Mucosa of rectum (tissue), 2 donors: Measurements from ENCODE around the gene NPL.

Experiments used
- H3K27ac ChIP-seq, 2 donors: one replicate each; pipeline ENCODE4 v1.7.0; 2013; ENCODE audit warnings: inconsistent platforms in 2 of 2, low read depth in 2 of 2, low read length in 2 of 2
- H3K27me3 ChIP-seq, 2 donors: one replicate each; pipeline ENCODE4 v1.7.0; 2013; ENCODE audit warnings: low read length in 2 of 2; ENCODE audit not compliant: control insufficient read depth in 2 of 2, insufficient read depth in 2 of 2
- H3K36me3 ChIP-seq, 2 donors: one replicate each; pipeline ENCODE4 v1.7.0; 2013; ENCODE audit warnings: low read length in 2 of 2; ENCODE audit not compliant: control insufficient read depth in 2 of 2, insufficient read depth in 2 of 2
- H3K4me1 ChIP-seq, 2 donors: one replicate each; pipeline ENCODE4 v1.7.0; 2013; ENCODE audit warnings: low read length in 2 of 2, mild to moderate bottlenecking in 1 of 2; ENCODE audit not compliant: control insufficient read depth in 2 of 2, insufficient read depth in 2 of 2
- H3K4me3 ChIP-seq, 2 donors: one replicate each; pipeline ENCODE4 v1.7.0; 2013; ENCODE audit warnings: low read length in 2 of 2
- H3K9ac ChIP-seq, 2 donors: one replicate each; pipeline ENCODE4 v1.7.0; 2013; ENCODE audit warnings: low read length in 2 of 2, low read depth in 1 of 2, mild to moderate bottlenecking in 1 of 2
- H3K9me3 ChIP-seq, 2 donors: one replicate each; pipeline ENCODE4 v1.7.0; 2013; ENCODE audit warnings: low read length in 2 of 2; ENCODE audit not compliant: control insufficient read depth in 2 of 2
- donor health status: healthy.
- donor health status: Normal muscosa, but diverticular disease.

NPL gene

DNA sequence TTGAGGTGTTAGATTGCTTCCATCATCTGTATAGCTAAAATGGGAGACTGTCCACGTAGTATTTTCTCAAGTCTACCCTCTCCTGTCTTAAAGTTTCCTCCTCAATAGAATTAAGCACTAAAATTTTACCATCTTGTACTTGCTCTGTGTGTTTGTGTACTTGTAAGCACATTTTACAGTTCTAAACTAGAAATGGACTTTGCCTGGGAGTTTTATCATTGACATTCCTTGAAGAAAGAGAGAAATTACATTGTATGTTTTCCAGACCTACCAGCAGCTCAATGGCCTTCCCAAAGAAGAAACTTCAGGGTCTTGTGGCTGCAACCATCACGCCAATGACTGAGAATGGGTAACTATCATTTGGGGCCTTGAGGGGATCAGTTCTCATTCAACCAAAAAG is 4.5 kb downstream of the NPL start:
- Histone ChIP-seq H3K4me1 (peaks cover 6 to 8% of the 10 kb centered on the region in 2 donors), H3K27me3 (no peaks in the 10 kb centered on the region), H3K36me3 (no peaks in the 10 kb centered on the region), H3K9me3 (no peaks in the 10 kb centered on the region), H3K9ac (no peak overlapping the region), H3K4me3 (no peak overlapping the region), H3K27ac (peak overlapping the region in 1 of 2 donors; percentile 45)

DNA sequence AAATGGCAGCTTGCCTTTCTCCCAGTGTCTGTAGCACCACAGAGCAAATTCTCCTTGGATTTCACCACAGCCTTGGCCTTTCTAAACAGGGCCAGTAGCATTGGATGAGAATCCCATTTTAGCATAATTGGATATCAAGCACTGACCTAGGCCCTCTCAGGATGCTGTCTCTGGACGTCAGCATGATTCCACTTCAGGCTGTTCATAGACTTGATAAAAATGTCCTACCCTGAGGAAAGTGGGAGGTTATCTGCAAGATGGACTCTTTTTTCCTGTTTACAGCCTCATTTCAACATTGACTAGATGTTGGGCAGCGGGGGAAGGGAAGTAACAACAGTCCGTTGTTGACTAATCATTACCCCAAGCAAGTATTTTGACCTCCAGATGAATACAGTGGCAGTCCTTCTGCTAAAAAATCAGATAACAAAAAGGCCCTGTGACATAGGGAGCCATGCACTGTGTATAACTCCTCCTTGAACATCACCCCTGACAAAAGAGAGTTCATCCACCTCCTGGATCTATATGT is 5.2 kb downstream of the NPL start:
- no peak overlapping the region for H3K4me3 ChIP-seq
- H3K4me1 ChIP-seq, result peaks cover 4 to 7% of the 10 kb centered on the region in 2 donors
- no peaks in the 10 kb centered on the region for H3K36me3 ChIP-seq
- peak overlapping the region; percentile 16 to 45 for H3K27ac ChIP-seq
- no peak overlapping the region for H3K9ac ChIP-seq
- no peaks in the 10 kb centered on the region for H3K27me3 ChIP-seq
- no peaks in the 10 kb centered on the region for H3K9me3 ChIP-seq

DNA sequence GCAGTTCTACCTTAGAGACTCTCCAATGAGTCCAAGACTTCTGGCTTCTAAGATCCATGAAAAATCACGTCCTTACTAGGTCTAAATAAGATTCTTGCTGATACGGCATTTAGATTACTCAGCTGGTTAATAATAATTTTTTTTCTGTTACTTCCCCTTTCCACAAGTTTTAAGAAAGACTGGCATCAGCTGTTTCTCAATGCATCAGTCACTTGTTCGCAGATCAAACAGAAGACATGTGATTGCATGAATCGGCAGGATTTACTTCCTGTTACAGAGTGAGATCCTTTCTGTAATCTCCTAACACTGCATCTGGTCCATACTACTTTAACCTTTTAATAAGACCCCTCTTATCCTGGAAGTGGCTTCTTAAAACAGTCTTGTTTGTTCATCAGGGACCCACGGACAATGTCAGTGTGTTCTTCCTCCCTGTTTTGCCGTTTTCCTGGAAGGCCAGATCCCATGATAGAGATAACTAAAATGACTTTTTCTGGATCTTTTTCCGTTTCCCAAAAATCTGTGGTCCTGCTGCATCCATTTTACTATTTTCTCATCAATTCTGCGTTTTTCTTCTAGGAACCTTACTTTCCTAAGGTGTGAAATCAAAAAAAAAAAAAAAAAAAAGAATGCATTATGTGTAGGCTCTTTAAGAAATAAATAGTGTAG is 6.1 kb downstream of the NPL start:
- Histone ChIP-seq H3K36me3 (no peaks in the 10 kb centered on the region), H3K4me3 (no peak overlapping the region), H3K9ac (no peak overlapping the region), H3K4me1 (peaks cover 0 to 2% of the 10 kb centered on the region in 2 donors), H3K27ac (no peak overlapping the region), H3K27me3 (no peaks in the 10 kb centered on the region), H3K9me3 (no peaks in the 10 kb centered on the region)

DNA sequence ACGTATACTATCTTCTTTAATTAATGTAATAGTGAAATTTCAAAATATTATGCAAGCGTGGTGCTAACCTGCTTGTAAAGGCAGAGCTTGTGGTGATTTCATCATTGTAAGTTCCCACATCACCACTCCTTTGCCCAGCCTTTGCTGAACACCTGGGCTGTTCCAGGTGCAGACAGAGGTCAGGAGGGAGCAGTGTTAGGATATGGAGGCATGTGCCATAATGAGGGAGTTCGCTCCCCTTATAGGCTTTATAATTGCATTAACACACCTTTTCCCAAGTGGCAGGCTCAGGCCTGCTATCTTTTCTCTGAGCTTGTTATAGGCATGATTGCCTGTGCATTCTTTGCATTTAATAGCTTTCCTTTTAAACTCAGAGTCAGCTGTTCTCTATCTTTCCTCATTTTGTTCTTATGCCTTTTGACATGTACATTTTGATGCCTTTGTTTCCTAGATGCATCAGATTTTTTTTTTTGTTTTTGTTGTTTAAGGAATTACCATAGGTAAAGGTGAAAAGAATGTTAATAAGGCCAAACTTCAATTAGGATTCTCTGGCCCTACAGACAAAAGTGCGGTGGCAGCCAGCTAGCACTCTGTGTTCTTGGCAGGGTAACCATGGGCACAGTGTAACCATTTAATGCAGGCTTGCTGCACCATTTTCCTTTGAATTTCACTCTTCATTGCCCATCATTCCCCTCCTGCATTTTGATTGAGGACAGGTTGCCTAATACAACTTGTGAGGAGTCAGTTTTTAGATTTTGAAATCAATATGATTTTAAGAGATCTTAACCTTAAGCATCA is 12.6 kb downstream of the NPL start:
- Histone ChIP-seq H3K36me3 (peaks cover 2 to 4% of the 10 kb centered on the region in 2 donors), H3K27ac (no peak overlapping the region), H3K9ac (no peak overlapping the region), H3K4me1 (no peaks in the 10 kb centered on the region), H3K4me3 (no peak overlapping the region), H3K9me3 (no peaks in the 10 kb centered on the region), H3K27me3 (no peaks in the 10 kb centered on the region)

DNA sequence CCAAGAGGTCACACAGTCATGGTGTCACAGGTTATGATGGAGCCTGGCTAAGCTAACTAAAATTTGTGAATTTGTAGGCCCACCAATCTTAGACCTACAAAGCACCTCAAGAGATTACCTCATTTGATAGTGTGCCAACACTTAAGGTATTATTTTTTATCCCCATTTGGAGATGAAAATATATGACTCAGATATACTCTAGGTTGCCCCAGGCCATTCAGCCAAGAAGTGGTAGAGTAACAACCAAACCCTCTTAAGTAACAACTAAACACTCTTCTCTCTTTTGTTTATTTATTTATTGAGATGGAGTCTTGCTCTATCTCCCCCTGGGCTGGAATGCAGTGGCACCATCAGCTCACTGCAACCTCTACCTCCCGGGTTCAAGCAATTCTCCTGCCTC is 14.3 kb downstream of the NPL start:
- no peak overlapping the region for H3K27ac ChIP-seq
- H3K27me3 ChIP-seq, result no peaks in the 10 kb centered on the region
- no peaks in the 10 kb centered on the region for H3K9me3 ChIP-seq
- H3K4me1 ChIP-seq, result no peaks in the 10 kb centered on the region
- peaks cover 2 to 4% of the 10 kb centered on the region in 2 donors for H3K36me3 ChIP-seq
- no peak overlapping the region for H3K4me3 ChIP-seq
- no peak overlapping the region for H3K9ac ChIP-seq

DNA sequence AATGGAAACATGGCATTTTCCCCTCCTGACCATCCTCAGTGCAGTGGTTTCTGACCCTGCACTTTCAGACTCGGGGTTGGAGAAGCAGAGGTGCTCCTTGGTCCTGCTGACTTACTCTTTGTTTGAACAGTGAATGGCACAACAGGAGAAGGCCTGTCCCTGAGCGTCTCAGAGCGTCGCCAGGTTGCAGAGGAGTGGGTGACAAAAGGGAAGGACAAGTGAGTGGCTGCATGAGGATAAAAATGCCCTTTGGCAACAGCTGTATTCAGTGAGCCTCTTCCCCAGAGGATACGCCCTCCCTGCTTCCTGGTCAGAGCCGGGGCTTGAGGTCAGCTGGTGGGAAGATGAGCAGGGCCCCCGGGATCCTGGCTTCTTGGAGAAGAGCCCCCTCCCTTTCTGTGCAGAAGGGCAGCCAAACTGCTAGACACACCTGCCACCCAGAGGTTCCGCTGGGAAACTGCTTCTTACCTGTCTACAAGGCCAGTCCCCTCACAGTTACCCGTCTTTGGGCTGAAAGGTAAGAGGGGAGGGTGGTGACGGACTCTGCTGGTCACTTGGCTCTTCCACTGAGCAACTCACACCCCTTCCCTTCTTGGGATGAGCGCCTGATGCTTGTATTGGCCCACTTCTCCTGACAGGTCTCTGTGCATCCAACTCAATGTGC is 16.6 kb downstream of the NPL start:
- Histone ChIP-seq H3K27ac (no peak overlapping the region), H3K4me1 (no peaks in the 10 kb centered on the region), H3K9me3 (no peaks in the 10 kb centered on the region), H3K27me3 (no peaks in the 10 kb centered on the region), H3K9ac (no peak overlapping the region), H3K36me3 (peaks cover 2 to 4% of the 10 kb centered on the region in 2 donors), H3K4me3 (no peak overlapping the region)

DNA sequence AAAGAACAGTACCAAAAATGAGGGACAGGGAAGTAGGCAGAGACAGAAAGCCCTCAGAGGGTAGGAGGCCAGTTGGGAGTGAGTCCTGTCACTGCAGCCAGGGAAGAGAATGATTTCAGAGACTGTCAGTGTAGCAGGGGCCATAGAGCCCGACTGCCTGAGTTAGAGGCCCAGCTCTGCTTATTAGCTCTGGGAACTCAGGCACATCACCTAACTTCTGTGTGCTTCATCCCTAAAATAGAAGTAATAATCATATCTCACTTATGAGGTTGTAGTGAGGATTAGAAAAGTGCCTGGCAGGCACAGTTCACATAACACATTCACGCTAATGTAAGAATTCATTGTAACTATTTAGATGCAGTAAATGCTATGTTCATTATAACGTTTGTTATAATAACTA is 18.3 kb downstream of the NPL start:
- Histone ChIP-seq H3K9ac (no peak overlapping the region), H3K27me3 (no peaks in the 10 kb centered on the region), H3K36me3 (peaks cover 2 to 4% of the 10 kb centered on the region in 2 donors)

DNA sequence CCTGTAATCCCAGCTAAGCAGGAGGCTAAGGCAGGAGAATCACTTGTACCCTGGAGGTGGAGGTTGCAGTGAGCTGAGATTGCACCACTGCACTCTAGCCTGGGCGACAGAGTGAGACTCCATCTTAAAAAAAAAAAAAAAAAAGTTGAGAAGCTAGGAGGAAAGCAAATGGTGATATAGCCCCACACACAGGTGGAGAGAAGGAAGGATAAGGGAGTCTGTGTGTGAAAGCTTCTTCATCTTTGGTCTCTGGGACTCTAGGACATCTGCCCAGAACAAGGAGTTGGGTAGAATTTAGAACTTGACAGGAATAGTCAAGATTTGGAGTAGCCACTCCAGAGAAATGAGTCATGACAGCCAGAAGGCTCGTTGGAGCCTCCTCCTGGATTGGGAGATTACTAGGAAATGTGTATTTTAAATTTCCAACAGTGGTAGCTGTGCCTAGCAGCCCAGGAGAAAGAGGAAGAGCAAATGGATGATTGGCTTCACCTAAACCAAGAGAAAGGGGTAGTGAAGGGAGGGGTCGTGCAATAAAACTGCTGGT is 19.9 kb downstream of the NPL start:
- Histone ChIP-seq H3K9ac (no peak overlapping the region), H3K27me3 (no peaks in the 10 kb centered on the region), H3K4me1 (no peaks in the 10 kb centered on the region), H3K9me3 (no peaks in the 10 kb centered on the region), H3K36me3 (peaks cover 2 to 4% of the 10 kb centered on the region in 2 donors), H3K27ac (no peak overlapping the region), H3K4me3 (no peak overlapping the region)

More for the DNA sequence above, 18.3 kb downstream of the NPL start:
- Histone ChIP-seq H3K4me3 (no peak overlapping the region), H3K27ac (no peak overlapping the region), H3K4me1 (no peaks in the 10 kb centered on the region), H3K9me3 (no peaks in the 10 kb centered on the region)

DNA sequence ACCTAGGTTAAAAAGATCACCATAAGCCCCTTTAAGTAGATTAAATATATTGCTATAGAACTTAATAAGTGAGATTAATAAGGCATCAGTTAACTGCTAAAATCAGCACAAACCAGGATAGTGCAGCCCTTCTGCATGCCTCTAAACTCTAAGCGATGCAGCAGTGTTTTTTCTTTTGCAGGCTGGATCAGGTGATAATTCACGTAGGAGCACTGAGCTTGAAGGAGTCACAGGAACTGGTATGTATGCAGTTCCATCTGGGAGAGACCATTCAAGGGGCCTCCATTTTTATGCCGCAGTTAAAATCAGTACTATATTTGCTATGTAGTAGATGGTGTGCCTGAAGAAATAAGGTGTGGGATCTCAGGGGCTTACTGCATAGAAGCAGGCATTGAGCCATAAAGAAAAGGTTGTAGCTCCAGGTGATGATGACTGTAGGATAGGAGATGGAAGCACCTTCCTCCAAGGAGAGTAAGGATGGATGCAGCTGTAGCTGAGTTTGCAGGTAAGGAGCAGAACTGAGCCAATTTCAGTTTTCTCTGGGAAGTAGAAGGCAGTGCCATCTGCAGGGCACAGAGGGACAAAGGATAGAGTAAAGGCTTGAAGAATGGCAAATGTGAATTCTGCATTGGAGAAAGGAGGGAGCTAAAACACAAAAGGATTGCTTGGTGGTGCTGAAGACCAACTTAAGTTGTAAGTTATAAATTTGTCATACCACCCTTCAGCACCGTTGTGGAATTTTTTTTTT is 22.6 kb downstream of the NPL start:
- Histone ChIP-seq H3K4me3 (no peak overlapping the region), H3K9ac (no peak overlapping the region), H3K4me1 (no peaks in the 10 kb centered on the region), H3K36me3 (peaks cover 0 to 2% of the 10 kb centered on the region in 2 donors), H3K27ac (no peak overlapping the region), H3K9me3 (no peaks in the 10 kb centered on the region), H3K27me3 (no peaks in the 10 kb centered on the region)
